Measurements from ENCODE around the gene OR52M1.

OR52M1 gene

GRCh38 chr11:4589017-4589416 lies 44.0 kb downstream of the OR52M1 start:
- Histone ChIP-seq H3K36me3 (ENCODE audit: control insufficient read depth, insufficient read depth, low read length) (no peaks in the 10 kb centered on the region), H3K4me3 (replicated peaks; ENCODE audit: low read depth, low read length) (no peak overlapping the region), H3K27me3 (replicated peaks; ENCODE audit: control insufficient read depth, insufficient read depth, low read length) (no peaks in the 10 kb centered on the region)
- TF ChIP-seq CTCF (IDR thresholded peaks at IDR 0.05; ENCODE audit: insufficient read depth, low read length, poor library complexity, severe bottlenecking), result no peak
- no peak for DNase-seq (ENCODE audit: extremely low read depth, insufficient read length)

GRCh38 chr11:4593739-4594138 lies 48.7 kb downstream of the OR52M1 start, which contains the start of gene OR52I1:
Gene OR52I1 (plus strand): TSS chr11:4594039. CDS start chr11:4594039, 0 bp downstream.
- no peak for TF ChIP-seq CTCF (IDR thresholded peaks at IDR 0.05; ENCODE audit: insufficient read depth, low read length, poor library complexity, severe bottlenecking)
- no peak within 1 kb of the TSS for H3K4me3 ChIP-seq (replicated peaks; ENCODE audit: low read depth, low read length)
- peaks cover 2% of the 10 kb centered on the region; the same call in 1 of the 2 replicates for H3K36me3 ChIP-seq (ENCODE audit: control insufficient read depth, insufficient read depth, low read length)
- DNase-seq (ENCODE audit: extremely low read depth, insufficient read length), result no peak
- no peaks in the 10 kb centered on the region for H3K27me3 ChIP-seq (replicated peaks; ENCODE audit: control insufficient read depth, insufficient read depth, low read length)
